ENCODE data around the gene DOC2B. TPM values are rescaled to one million over a fixed set of nuclear protein-coding genes. Genes with fewer than 3 reads are reported as not detected.

DOC2B gene
- total RNA-seq, 4 donors from 2014 or later, result 10.4 to 18.0 (median 14.6) TPM

DNA sequence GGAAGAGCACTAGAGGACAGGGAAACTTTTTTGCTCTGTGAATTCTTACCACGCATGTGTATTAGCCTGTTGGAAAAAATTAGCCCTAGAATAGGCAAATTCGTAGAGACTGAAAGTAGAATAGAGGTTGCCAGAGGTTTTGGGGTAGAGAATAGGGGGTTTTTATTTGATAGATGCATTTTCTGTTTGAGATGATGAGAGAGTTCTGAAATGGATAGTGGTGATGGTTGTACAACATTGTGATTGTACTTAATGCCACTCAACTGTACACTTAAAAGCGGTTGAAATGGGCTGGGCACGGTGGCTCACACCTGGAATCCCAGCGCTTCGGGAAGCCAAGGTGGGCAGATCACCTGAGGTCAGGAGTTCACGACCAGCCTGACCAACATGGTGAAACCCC is 8.0 kb upstream of the DOC2B start:
- TF ChIP-seq POLR2A (IDR thresholded peaks at IDR 0.05; ENCODE audit: low read depth) (no peak), CTCF (IDR thresholded peaks at IDR 0.05) (no peak), POLR2AphosphoS5 (IDR thresholded peaks at IDR 0.05) (no peak), EP300 (IDR thresholded peaks at IDR 0.05) (no peak)
- Histone ChIP-seq H3K36me3 (no peaks in the 10 kb centered on the region), H3K27me3 (peaks cover 0 to 21% (median 0%) of the 10 kb centered on the region in 4 donors), H3K27ac (replicated peaks in 1 of 4) (no peak overlapping the region), H3K4me3 (no peak overlapping the region), H3K9me3 (no peaks in the 10 kb centered on the region), H3K4me1 (no peaks in the 10 kb centered on the region)
- 80% methylated on average over 7 of the region's 7 CpGs for WGBS
- intact Hi-C loops (cut with DNase I), result no loop called here
- DNase-seq (ENCODE audit: extremely low spot score), result no peak

DNA sequence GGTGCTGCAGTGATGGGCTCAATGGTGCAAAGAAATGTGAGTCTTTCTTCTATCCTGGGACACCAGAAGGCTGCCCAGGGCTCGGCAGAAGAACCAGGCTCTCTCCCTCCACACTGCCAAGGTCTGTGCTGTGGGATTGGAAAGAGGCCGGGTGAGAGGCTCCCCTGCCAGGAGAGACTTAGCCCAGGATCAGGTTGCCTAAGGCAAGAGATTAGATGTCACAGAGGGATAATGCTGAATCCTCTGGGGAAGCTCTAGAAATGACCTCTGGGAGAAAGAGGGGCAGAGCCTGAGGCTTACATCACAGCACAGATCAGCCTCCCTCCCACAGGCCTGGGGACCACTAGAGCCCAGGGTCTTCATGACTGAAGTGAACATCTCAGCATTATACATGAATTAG is 5.7 kb upstream of the DOC2B start:
- 67% methylated on average over 2 of the region's 2 CpGs for WGBS
- no peaks in the 10 kb centered on the region for H3K36me3 ChIP-seq
- no peak for TF ChIP-seq EP300 (IDR thresholded peaks at IDR 0.05)
- TF ChIP-seq POLR2A (IDR thresholded peaks at IDR 0.05; ENCODE audit: low read depth), result no peak
- TF ChIP-seq POLR2AphosphoS5 (IDR thresholded peaks at IDR 0.05), result no peak
- TF ChIP-seq CTCF (IDR thresholded peaks at IDR 0.05), result no peak
- H3K4me3 ChIP-seq, result no peak overlapping the region
- no peaks in the 10 kb centered on the region for H3K9me3 ChIP-seq
- H3K27me3 ChIP-seq, result peaks cover 0 to 30% (median 0%) of the 10 kb centered on the region in 4 donors
- intact Hi-C loops (cut with DNase I), result no loop called here
- H3K4me1 ChIP-seq, result peaks cover 0 to 6% (median under 1%) of the 10 kb centered on the region in 4 donors
- DNase-seq (ENCODE audit: extremely low spot score), result no peak
- H3K27ac ChIP-seq (replicated peaks in 1 of 4), result no peak overlapping the region

DNA sequence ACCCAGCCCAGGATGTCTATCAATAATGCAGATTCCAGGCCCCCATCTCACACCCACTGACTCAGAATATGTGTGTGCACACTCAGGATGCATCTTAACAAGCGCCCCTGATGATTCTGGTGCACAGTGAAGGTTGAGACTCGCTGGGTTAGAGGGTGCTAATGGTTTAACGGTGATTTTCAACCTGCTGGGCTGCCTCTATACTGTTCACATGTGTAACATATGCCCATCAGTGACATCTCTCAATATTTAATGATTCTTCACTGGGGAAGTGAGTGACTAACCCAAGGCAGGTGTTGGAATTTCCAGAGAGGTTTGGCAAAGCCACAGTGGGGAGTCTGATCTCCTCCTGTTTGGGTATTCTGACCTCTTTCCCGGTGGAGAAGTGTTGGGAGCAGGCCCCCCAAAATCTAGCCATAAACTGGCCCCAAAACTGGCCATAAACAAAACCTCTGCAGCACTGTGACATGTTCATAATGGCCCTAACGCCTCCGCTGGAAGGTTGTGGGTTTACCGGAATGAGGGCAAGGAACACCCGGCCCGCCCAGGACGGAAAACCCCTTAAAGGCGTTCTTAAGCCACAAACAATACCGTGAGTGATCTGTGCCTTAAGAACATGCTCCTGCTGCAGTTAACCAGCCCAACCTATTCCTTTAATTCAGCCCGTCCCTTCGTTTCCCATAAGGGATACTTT is 4.1 kb upstream of the DOC2B start:
- H3K36me3 ChIP-seq, result no peaks in the 10 kb centered on the region
- H3K4me3 ChIP-seq, result no peak overlapping the region
- H3K9me3 ChIP-seq, result no peaks in the 10 kb centered on the region
- no peak for DNase-seq (ENCODE audit: extremely low spot score)
- 73% methylated on average over 14 of the region's 14 CpGs for WGBS
- H3K27ac ChIP-seq (replicated peaks in 1 of 4), result peak overlapping the region in 1 of 4 donors; percentile 14
- no peak for TF ChIP-seq POLR2AphosphoS5 (IDR thresholded peaks at IDR 0.05)
- TF ChIP-seq EP300 (IDR thresholded peaks at IDR 0.05), result no peak
- no peak for TF ChIP-seq CTCF (IDR thresholded peaks at IDR 0.05)
- TF ChIP-seq POLR2A (IDR thresholded peaks at IDR 0.05; ENCODE audit: low read depth), result no peak
- H3K27me3 ChIP-seq, result peaks cover 0 to 44% (median 2%) of the 10 kb centered on the region in 4 donors
- peaks cover 0 to 19% (median 10%) of the 10 kb centered on the region in 4 donors for H3K4me1 ChIP-seq
- intact Hi-C loops (cut with DNase I), result no loop called here

- intact Hi-C loops (cut with DNase I), result no loop called here
- WGBS, result 80% methylated on average over 8 of the region's 8 CpGs
- no peak for DNase-seq (ENCODE audit: extremely low spot score)
- Histone ChIP-seq H3K9me3 (no peaks in the 10 kb centered on the region), H3K27me3 (peaks cover 0 to 69% (median 12%) of the 10 kb centered on the region in 4 donors), H3K36me3 (no peaks in the 10 kb centered on the region), H3K4me3 (no peak overlapping the region), H3K4me1 (peaks cover 5 to 44% (median 28%) of the 10 kb centered on the region in 4 donors), H3K27ac (replicated peaks in 1 of 4) (no peak overlapping the region)
- TF ChIP-seq POLR2AphosphoS5 (IDR thresholded peaks at IDR 0.05) (no peak), POLR2A (IDR thresholded peaks at IDR 0.05; ENCODE audit: low read depth) (no peak), EP300 (IDR thresholded peaks at IDR 0.05) (no peak), CTCF (IDR thresholded peaks at IDR 0.05) (no peak)
Measured at GRCh38 chr17:183021-183420, 1.6 kb upstream of the DOC2B start.

All from esophagus muscularis mucosa (tissue), 4 donors.